PC-3 (cell line): ENCODE results near the gene NADK2. TPM values are rescaled to one million over a fixed set of nuclear protein-coding genes. Genes with fewer than 3 reads are reported as not detected.

Source experiments
- ATAC-seq: fragments of 200-7000 bp; cut with Tn5 transposase; 2 replicates; pipeline ENCODE4 v1.9.1; 2020; ENCODE audit warnings: mild to moderate bottlenecking, moderate library complexity
- BruUV-seq: library from RNA; stranded (reverse); fragments of 400-500 nt; replicated peaks from 2 replicates; lab custom pipeline; 2021; lab: Mats Ljungman, UMichigan
- CTCF ChIA-PET: fragments of 300-600 bp; sonication (Branson Sonifier 250); formaldehyde crosslinking; loops from one replicate; lab custom pipeline; 2022; ENCODE audit warnings: antibody characterized with exemption; lab: Charles Lee
- POLR2A ChIA-PET: fragments of 300-600 bp; sonication (Branson Sonifier 250); formaldehyde crosslinking; loops from one replicate; lab custom pipeline; 2022; ENCODE audit warnings: antibody characterized with exemption; ENCODE audit not compliant: unreplicated experiment; lab: Charles Lee
- DNase-seq: peaks from one replicate; pipeline ENCODE4 v3.0.0-alpha.2; 2015
- H2AFZ ChIP-seq: fragments of 300-600 bp; sonication (generic); 2 replicates; pipeline ENCODE4 v1.6.0; 2016; ENCODE audit warnings: antibody characterized with exemption, low read length
- H3F3A ChIP-seq: fragments of 300-600 bp; sonication (generic); one replicate; pipeline ENCODE4 v1.6.0; 2017; ENCODE audit warnings: antibody characterized with exemption, low read length, control low read depth, mild to moderate bottlenecking; ENCODE audit not compliant: unreplicated experiment
- H3K27ac ChIP-seq: fragments of 300-600 bp; sonication (generic); 2 replicates; pipeline ENCODE4 v1.5.1; 2016; ENCODE audit warnings: mild to moderate bottlenecking, low read length
- H3K27me3 ChIP-seq: fragments of 300-600 bp; sonication (generic); 2 replicates; pipeline ENCODE4 v1.6.1; 2016; ENCODE audit warnings: low read length, mixed read lengths
- H3K36me3 ChIP-seq: fragments of 300-600 bp; sonication (generic); 2 replicates; pipeline ENCODE4 v1.6.1; 2016; ENCODE audit warnings: low read depth, mixed run types, low read length, mixed read lengths
- H3K4me1 ChIP-seq: fragments of 300-600 bp; sonication (generic); 2 replicates; pipeline ENCODE4 v1.5.1; 2016; ENCODE audit warnings: low read length; ENCODE audit not compliant: insufficient read depth
- H3K4me2 ChIP-seq: fragments of 300-600 bp; sonication (generic); 2 replicates; pipeline ENCODE4 v1.6.0; 2016; ENCODE audit warnings: low read length
- H3K4me3 ChIP-seq: fragments of 300-600 bp; sonication (generic); 2 replicates; pipeline ENCODE4 v1.5.1; 2016; ENCODE audit warnings: mild to moderate bottlenecking, low read length, mixed read lengths
- H3K79me2 ChIP-seq: fragments of 300-600 bp; sonication (generic); 2 replicates; pipeline ENCODE4 v1.6.1; 2017; ENCODE audit warnings: low read length, mixed read lengths
- H3K9ac ChIP-seq: fragments of 300-600 bp; sonication (generic); 2 replicates; pipeline ENCODE4 v1.6.0; 2016; ENCODE audit warnings: mild to moderate bottlenecking, low read length
- H3K9me2 ChIP-seq: fragments of 300-600 bp; sonication (generic); replicated peaks from 2 replicates; pipeline ENCODE4 v1.6.1; 2016; ENCODE audit warnings: mixed run types, low read length, mixed read lengths
- H3K9me3 ChIP-seq: fragments of 300-600 bp; sonication (generic); 2 replicates; pipeline ENCODE4 v1.6.1; 2016; ENCODE audit warnings: low read length, mixed read lengths
- H4K20me1 ChIP-seq: fragments of 300-600 bp; sonication (generic); 2 replicates; pipeline ENCODE4 v1.6.1; 2016; ENCODE audit warnings: low read length, mixed read lengths
- EZH2 ChIP-seq: fragments of 300-600 bp; sonication (generic); IDR thresholded peaks from one replicate; pipeline ENCODE4 v1.6.1; 2017; ENCODE audit warnings: antibody characterized with exemption, mild to moderate bottlenecking, low read length; ENCODE audit not compliant: unreplicated experiment
- EZH2phosphoT487 ChIP-seq: fragments of 300-600 bp; sonication (generic); IDR thresholded peaks from 2 replicates; pipeline ENCODE4 v1.6.1; 2018; ENCODE audit warnings: mild to moderate bottlenecking, antibody characterized with exemption, low read length, borderline replicate concordance
- intact Hi-C: fragments of 100-400 bp; cut with micrococcal nuclease; formaldehyde crosslinking; loops from 2 replicates; pipeline ENCODE4 v1.9.0; 2023
- total RNA-seq: library from RNA; depleted of rRNA; stranded (reverse); fragments of >200 nt; gene quantifications from 2 replicates; pipeline ENCODE4 v1.2.3, GENCODE V29; 2014
- TF ChIP-seq, protein P1 (sequence below): fragments of 300-600 bp; sonication (generic); conservative IDR thresholded peaks from 2 replicates; pipeline ENCODE4 v1.5.1; 2017; ENCODE audit warnings: antibody characterized with exemption, low read depth, mild to moderate bottlenecking, low read length

The NADK2 gene
- total RNA-seq, 1 experiment from 2014 or later = 17.7 TPM

DNA sequence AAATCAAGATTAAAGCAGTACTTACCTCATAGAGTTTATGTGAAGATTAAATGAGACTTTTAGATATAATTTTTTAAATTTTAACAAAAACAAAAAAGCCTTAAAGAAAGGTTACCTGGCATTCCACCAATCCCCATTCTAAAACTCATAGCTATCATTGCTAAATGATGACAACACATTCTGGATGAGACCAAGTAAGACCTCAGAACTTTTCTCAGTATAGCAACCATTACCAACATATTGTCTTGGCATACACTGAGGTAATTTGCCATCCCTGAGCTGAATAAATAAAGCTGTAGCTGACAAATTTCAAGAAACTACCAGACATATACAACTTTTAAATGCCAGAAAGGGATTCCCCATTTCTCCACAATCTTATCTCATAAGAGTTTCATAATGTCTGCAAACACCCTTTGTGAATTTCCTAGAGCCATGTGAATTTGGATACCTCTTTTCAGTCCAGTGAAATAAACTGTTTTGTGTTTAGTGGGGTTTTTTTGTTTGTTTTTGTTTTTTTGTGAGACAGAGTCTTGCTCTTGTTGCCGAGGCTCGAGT lies 30.5 kb upstream of the NADK2 start:
- H4K20me1 ChIP-seq = no peaks in the 10 kb centered on the region
- DNase-seq = no peak
- no peaks in the 10 kb centered on the region for H3K79me2 ChIP-seq
- no peak for ATAC-seq
- H3K27ac ChIP-seq = no peak overlapping the region
- H3K4me3 ChIP-seq = no peak overlapping the region
- no peaks in the 10 kb centered on the region for H3F3A ChIP-seq
- no peaks in the 10 kb centered on the region; the same call in 1 of the 2 replicates for H3K27me3 ChIP-seq
- no TSS peak for BruUV-seq
- no peak overlapping the region for H2AFZ ChIP-seq
- no peaks in the 10 kb centered on the region for H3K36me3 ChIP-seq
- no peak overlapping the region for H3K4me2 ChIP-seq
- ChIA-PET CTCF (no interaction called here), POLR2A (no interaction called here)
- H3K9me3 ChIP-seq = no peaks in the 10 kb centered on the region
- no peak overlapping the region for H3K9ac ChIP-seq
- TF ChIP-seq EZH2phosphoT487 = no peak
- TF ChIP-seq, protein P1, sequence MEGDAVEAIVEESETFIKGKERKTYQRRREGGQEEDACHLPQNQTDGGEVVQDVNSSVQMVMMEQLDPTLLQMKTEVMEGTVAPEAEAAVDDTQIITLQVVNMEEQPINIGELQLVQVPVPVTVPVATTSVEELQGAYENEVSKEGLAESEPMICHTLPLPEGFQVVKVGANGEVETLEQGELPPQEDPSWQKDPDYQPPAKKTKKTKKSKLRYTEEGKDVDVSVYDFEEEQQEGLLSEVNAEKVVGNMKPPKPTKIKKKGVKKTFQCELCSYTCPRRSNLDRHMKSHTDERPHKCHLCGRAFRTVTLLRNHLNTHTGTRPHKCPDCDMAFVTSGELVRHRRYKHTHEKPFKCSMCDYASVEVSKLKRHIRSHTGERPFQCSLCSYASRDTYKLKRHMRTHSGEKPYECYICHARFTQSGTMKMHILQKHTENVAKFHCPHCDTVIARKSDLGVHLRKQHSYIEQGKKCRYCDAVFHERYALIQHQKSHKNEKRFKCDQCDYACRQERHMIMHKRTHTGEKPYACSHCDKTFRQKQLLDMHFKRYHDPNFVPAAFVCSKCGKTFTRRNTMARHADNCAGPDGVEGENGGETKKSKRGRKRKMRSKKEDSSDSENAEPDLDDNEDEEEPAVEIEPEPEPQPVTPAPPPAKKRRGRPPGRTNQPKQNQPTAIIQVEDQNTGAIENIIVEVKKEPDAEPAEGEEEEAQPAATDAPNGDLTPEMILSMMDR = no peak
- TF ChIP-seq EZH2 = no peak
- no peaks in the 10 kb centered on the region for H3K4me1 ChIP-seq
- H3K9me2 ChIP-seq = no peaks in the 10 kb centered on the region
- intact Hi-C loops = no loop called here

GRCh38 chr5:36270876-36271575 lies 29.3 kb upstream of the NADK2 start:
- no peaks in the 10 kb centered on the region for H4K20me1 ChIP-seq
- TF ChIP-seq EZH2phosphoT487 (no peak), EZH2 (no peak)
- TF ChIP-seq, protein P1 = no peak
- no peaks in the 10 kb centered on the region; the same call in 1 of the 2 replicates for H3K27me3 ChIP-seq
- H3K4me1 ChIP-seq = no peaks in the 10 kb centered on the region
- H3K4me3 ChIP-seq = no peak overlapping the region
- ATAC-seq (no peak), DNase-seq (no peak)
- intact Hi-C loops = no loop called here
- H3F3A ChIP-seq = no peaks in the 10 kb centered on the region
- no peaks in the 10 kb centered on the region for H3K36me3 ChIP-seq
- H3K79me2 ChIP-seq = no peaks in the 10 kb centered on the region
- H2AFZ ChIP-seq = no peak overlapping the region
- POLR2A ChIA-PET = no interaction called here
- no peak overlapping the region for H3K9ac ChIP-seq
- CTCF ChIA-PET = interaction anchor here (0.6 kb wide), 1 partner anchor 38 kb away, joined by 4 read pairs; no protein-coding TSS in a partner anchor
- no TSS peak for BruUV-seq
- no peak overlapping the region for H3K4me2 ChIP-seq
- no peaks in the 10 kb centered on the region for H3K9me2 ChIP-seq
- no peaks in the 10 kb centered on the region for H3K9me3 ChIP-seq
- H3K27ac ChIP-seq = no peak overlapping the region

DNA sequence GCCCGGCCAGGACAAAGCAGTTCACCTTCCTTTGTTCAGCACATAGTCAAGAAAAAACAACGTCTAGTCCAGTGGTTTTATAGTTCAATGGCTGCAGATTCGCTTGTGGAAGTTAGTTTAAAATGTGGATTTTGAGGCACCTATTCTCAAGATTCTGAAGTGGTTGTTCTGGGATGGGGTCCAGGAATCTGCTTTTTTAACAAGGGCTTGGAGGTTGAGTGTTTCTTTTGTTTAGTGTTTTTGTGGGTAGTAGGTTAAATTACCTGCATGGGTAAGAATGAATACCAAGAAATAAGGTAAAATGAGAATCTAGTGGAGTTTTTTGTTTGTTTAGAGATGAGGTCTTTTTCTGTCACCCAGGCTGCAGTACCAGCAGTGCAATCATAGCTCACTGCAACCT lies 28.4 kb upstream of the NADK2 start:
- Histone ChIP-seq H2AFZ (no peak overlapping the region), H3K4me1 (no peaks in the 10 kb centered on the region), H3K36me3 (no peaks in the 10 kb centered on the region), H3K9me2 (no peaks in the 10 kb centered on the region), H3K79me2 (no peaks in the 10 kb centered on the region), H3K9me3 (no peaks in the 10 kb centered on the region), H3K27me3 (no peaks in the 10 kb centered on the region; the same call in 1 of the 2 replicates), H3K9ac (no peak overlapping the region), H3K27ac (no peak overlapping the region), H3K4me3 (no peak overlapping the region), H3K4me2 (no peak overlapping the region), H3F3A (no peaks in the 10 kb centered on the region), H4K20me1 (no peaks in the 10 kb centered on the region)
- CTCF ChIA-PET = no interaction called here
- BruUV-seq = no TSS peak
- ATAC-seq (no peak), DNase-seq (no peak)
- TF ChIP-seq, protein P1 = no peak
- TF ChIP-seq EZH2phosphoT487 (no peak), EZH2 (no peak)
- intact Hi-C loops = no loop called here
- POLR2A ChIA-PET = no interaction called here
